ENCODE results near the gene TOP2A.

- TF ChIP-seq CTCF (IDR thresholded peaks at IDR 0.05), result no peak
- TF ChIP-seq POLR2A (IDR thresholded peaks at IDR 0.05), result no peak
Observed at GRCh38 chr17:40350689-40351358, 66.9 kb downstream of the TOP2A start.
